ENCODE results near the gene HRAS.
A peak's percentile ranks its signal among the peaks of the same experiment; 100 is the strongest.

Gene HRAS

DNA sequence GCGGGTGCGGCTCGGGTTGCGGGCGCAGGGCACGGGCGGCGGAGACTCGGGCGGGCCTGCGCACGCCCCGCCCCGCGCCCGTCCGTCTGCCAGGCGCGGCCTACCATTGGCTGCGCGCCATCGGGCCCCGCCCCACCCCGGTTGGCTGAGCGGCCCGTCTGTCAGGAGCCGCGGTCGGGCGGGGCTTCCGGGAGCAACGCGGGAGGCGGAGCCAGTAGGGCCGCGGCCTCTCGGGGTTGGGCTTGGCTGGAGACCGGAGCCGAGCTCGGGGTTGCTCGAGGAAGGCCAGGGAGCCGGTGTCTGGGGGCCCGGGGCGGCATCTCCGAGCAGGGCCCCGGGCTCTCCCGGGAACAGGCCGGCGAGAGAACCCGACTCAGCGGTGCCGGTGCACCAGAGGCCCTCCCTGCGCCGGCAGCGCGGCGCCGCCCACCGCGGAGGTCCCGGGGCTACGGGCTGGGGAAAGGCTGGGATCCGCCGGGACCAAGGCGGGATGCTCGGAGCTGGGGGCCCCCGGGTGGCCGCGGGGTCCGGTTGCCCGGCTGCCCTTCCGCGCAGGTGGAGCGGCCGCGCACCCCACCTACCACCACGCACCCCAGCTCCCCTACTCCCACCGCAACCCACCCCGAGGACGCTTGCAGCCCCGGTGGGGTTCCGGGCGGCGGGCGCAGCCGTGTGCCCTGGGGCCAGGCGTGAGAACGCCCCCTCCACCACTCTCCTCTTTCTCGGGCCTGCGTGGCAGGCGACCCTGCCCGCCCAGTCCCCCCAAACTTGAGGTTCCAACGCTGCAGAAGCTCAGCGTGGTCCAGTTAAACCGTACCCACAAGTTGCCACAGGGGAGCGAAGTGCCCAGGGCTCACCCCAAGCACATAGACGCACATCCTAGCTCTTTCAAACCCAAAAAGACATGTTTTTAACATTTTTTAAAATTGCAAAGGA, at the start of gene HRAS:
Gene HRAS, minus strand, starts transcription at position 58 of the 936 bp plus-strand sequence.
- no peaks in the 10 kb centered on the region for H3K9me3 ChIP-seq (ENCODE audit: control insufficient read depth in 2 of 2, low read length in 2 of 2)
- peak within 1 kb of the TSS; percentile 64 to 83 for H3K4me3 ChIP-seq (ENCODE audit: low read length in 2 of 2)
- peaks cover 30% of the 10 kb centered on the region for H3K4me1 ChIP-seq (ENCODE audit: control insufficient read depth, insufficient read depth, low read length)
- peaks cover 2 to 35% of the 10 kb centered on the region in 2 donors for H3K27me3 ChIP-seq (ENCODE audit: control insufficient read depth in 1 of 2, insufficient read depth in 2 of 2, low read length in 2 of 2)
- peak within 1 kb of the TSS; percentile 65 to 68 for H3K9ac ChIP-seq (ENCODE audit: low read length in 2 of 2)
- peak within 1 kb of the TSS; percentile 37 for H3K27ac ChIP-seq (ENCODE audit: low read length)
- H3K36me3 ChIP-seq (ENCODE audit: control insufficient read depth in 2 of 2, insufficient read depth in 2 of 2, low read length in 2 of 2): peaks cover 0 to 12% of the 10 kb centered on the region in 2 donors

GRCh38 chr11:584287-584686, 48.9 kb upstream of the HRAS start:
- peaks cover 28 to 34% of the 10 kb centered on the region in 2 donors for H3K36me3 ChIP-seq (ENCODE audit: control insufficient read depth in 2 of 2, insufficient read depth in 2 of 2, low read length in 2 of 2)
- no peak overlapping the region for H3K4me3 ChIP-seq (ENCODE audit: low read length in 2 of 2)
- H3K4me1 ChIP-seq (ENCODE audit: control insufficient read depth, insufficient read depth, low read length): peaks cover 21% of the 10 kb centered on the region
- H3K9me3 ChIP-seq (ENCODE audit: control insufficient read depth in 2 of 2, low read length in 2 of 2): no peaks in the 10 kb centered on the region
- no peak overlapping the region for H3K9ac ChIP-seq (ENCODE audit: low read length in 2 of 2)
- H3K27ac ChIP-seq (ENCODE audit: low read length): no peak overlapping the region
- H3K27me3 ChIP-seq (ENCODE audit: control insufficient read depth in 1 of 2, insufficient read depth in 2 of 2, low read length in 2 of 2): no peaks in the 10 kb centered on the region

DNA sequence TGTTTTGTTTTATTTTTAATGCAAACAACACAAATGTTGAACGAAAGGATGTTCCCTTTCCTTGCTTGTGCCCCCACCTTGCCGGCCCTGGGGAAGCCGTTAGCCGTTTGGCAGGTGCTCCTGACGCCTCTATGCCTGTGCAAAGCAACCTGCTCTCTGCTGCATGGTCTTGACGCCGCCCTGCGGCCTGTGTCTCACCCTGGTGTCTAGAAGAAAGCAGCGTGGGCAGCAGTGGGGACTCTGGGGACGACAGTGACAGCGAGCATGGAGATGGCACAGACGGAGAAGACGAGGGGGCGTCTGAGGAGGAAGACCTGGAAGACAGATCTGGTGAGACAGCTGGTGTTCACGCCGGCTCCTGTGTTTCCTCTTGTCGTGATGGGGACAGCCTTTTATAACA, 46.4 kb upstream of the HRAS start:
- Histone ChIP-seq H3K9me3 (ENCODE audit: control insufficient read depth in 2 of 2, low read length in 2 of 2) (no peaks in the 10 kb centered on the region), H3K36me3 (ENCODE audit: control insufficient read depth in 2 of 2, insufficient read depth in 2 of 2, low read length in 2 of 2) (peaks cover 14 to 19% of the 10 kb centered on the region in 2 donors), H3K27me3 (ENCODE audit: control insufficient read depth in 1 of 2, insufficient read depth in 2 of 2, low read length in 2 of 2) (no peaks in the 10 kb centered on the region), H3K27ac (ENCODE audit: low read length) (no peak overlapping the region), H3K4me3 (ENCODE audit: low read length in 2 of 2) (no peak overlapping the region), H3K4me1 (ENCODE audit: control insufficient read depth, insufficient read depth, low read length) (peaks cover 41% of the 10 kb centered on the region), H3K9ac (ENCODE audit: low read length in 2 of 2) (no peak overlapping the region)

GRCh38 chr11:581342-581741, 46.0 kb upstream of the HRAS start:
- Histone ChIP-seq H3K4me1 (ENCODE audit: control insufficient read depth, insufficient read depth, low read length) (peaks cover 41% of the 10 kb centered on the region), H3K4me3 (ENCODE audit: low read length in 2 of 2) (no peak overlapping the region)

GRCh38 chr11:579830-580601, 44.6 kb upstream of the HRAS start:
- H3K36me3 ChIP-seq (ENCODE audit: control insufficient read depth in 2 of 2, insufficient read depth in 2 of 2, low read length in 2 of 2): peaks cover 12 to 14% of the 10 kb centered on the region in 2 donors
- peaks cover 0 to under 1% of the 10 kb centered on the region in 2 donors for H3K27me3 ChIP-seq (ENCODE audit: control insufficient read depth in 1 of 2, insufficient read depth in 2 of 2, low read length in 2 of 2)
- H3K4me3 ChIP-seq (ENCODE audit: low read length in 2 of 2): no peak overlapping the region
- H3K27ac ChIP-seq (ENCODE audit: low read length): no peak overlapping the region
- no peaks in the 10 kb centered on the region for H3K9me3 ChIP-seq (ENCODE audit: control insufficient read depth in 2 of 2, low read length in 2 of 2)
- peak overlapping the region in 1 of 2 donors; percentile 33 for H3K9ac ChIP-seq (ENCODE audit: low read length in 2 of 2)
- H3K4me1 ChIP-seq (ENCODE audit: control insufficient read depth, insufficient read depth, low read length): peaks cover 47% of the 10 kb centered on the region

More at GRCh38 chr11:581342-581741, 46.0 kb upstream of the HRAS start:
- H3K27me3 ChIP-seq (ENCODE audit: control insufficient read depth in 1 of 2, insufficient read depth in 2 of 2, low read length in 2 of 2): no peaks in the 10 kb centered on the region
- no peaks in the 10 kb centered on the region for H3K9me3 ChIP-seq (ENCODE audit: control insufficient read depth in 2 of 2, low read length in 2 of 2)
- peaks cover 14 to 17% of the 10 kb centered on the region in 2 donors for H3K36me3 ChIP-seq (ENCODE audit: control insufficient read depth in 2 of 2, insufficient read depth in 2 of 2, low read length in 2 of 2)
- no peak overlapping the region for H3K27ac ChIP-seq (ENCODE audit: low read length)
- no peak overlapping the region for H3K9ac ChIP-seq (ENCODE audit: low read length in 2 of 2)

GRCh38 chr11:578276-579035, 43.1 kb upstream of the HRAS start:
- H3K36me3 ChIP-seq (ENCODE audit: control insufficient read depth in 2 of 2, insufficient read depth in 2 of 2, low read length in 2 of 2): peaks cover 6 to 7% of the 10 kb centered on the region in 2 donors
- H3K9ac ChIP-seq (ENCODE audit: low read length in 2 of 2): no peak overlapping the region
- H3K4me1 ChIP-seq (ENCODE audit: control insufficient read depth, insufficient read depth, low read length): peaks cover 51% of the 10 kb centered on the region
- no peak overlapping the region for H3K27ac ChIP-seq (ENCODE audit: low read length)
- H3K27me3 ChIP-seq (ENCODE audit: control insufficient read depth in 1 of 2, insufficient read depth in 2 of 2, low read length in 2 of 2): peaks cover 0 to 2% of the 10 kb centered on the region in 2 donors
- H3K4me3 ChIP-seq (ENCODE audit: low read length in 2 of 2): peak overlapping the region; percentile 95 to 96
- H3K9me3 ChIP-seq (ENCODE audit: control insufficient read depth in 2 of 2, low read length in 2 of 2): no peaks in the 10 kb centered on the region

GRCh38 chr11:577611-577894, 42.2 kb upstream of the HRAS start:
- Histone ChIP-seq H3K36me3 (ENCODE audit: control insufficient read depth in 2 of 2, insufficient read depth in 2 of 2, low read length in 2 of 2) (peaks cover 4% of the 10 kb centered on the region in 2 donors), H3K27me3 (ENCODE audit: control insufficient read depth in 1 of 2, insufficient read depth in 2 of 2, low read length in 2 of 2) (peaks cover 0 to 2% of the 10 kb centered on the region in 2 donors), H3K9ac (ENCODE audit: low read length in 2 of 2) (peak overlapping the region; percentile 89 to 94), H3K4me3 (ENCODE audit: low read length in 2 of 2) (peak overlapping the region; percentile 95 to 96), H3K9me3 (ENCODE audit: control insufficient read depth in 2 of 2, low read length in 2 of 2) (no peaks in the 10 kb centered on the region), H3K4me1 (ENCODE audit: control insufficient read depth, insufficient read depth, low read length) (peaks cover 51% of the 10 kb centered on the region), H3K27ac (ENCODE audit: low read length) (no peak overlapping the region)

GRCh38 chr11:576811-577610, 41.6 kb upstream of the HRAS start:
- Histone ChIP-seq H3K9ac (ENCODE audit: low read length in 2 of 2) (peak overlapping the region; percentile 89 to 94), H3K36me3 (ENCODE audit: control insufficient read depth in 2 of 2, insufficient read depth in 2 of 2, low read length in 2 of 2) (peaks cover 4% of the 10 kb centered on the region in 2 donors), H3K9me3 (ENCODE audit: control insufficient read depth in 2 of 2, low read length in 2 of 2) (no peaks in the 10 kb centered on the region), H3K27ac (ENCODE audit: low read length) (peak overlapping the region; percentile 49), H3K27me3 (ENCODE audit: control insufficient read depth in 1 of 2, insufficient read depth in 2 of 2, low read length in 2 of 2) (peaks cover 0 to 2% of the 10 kb centered on the region in 2 donors), H3K4me1 (ENCODE audit: control insufficient read depth, insufficient read depth, low read length) (peaks cover 51% of the 10 kb centered on the region), H3K4me3 (ENCODE audit: low read length in 2 of 2) (peak overlapping the region; percentile 95 to 96)

DNA sequence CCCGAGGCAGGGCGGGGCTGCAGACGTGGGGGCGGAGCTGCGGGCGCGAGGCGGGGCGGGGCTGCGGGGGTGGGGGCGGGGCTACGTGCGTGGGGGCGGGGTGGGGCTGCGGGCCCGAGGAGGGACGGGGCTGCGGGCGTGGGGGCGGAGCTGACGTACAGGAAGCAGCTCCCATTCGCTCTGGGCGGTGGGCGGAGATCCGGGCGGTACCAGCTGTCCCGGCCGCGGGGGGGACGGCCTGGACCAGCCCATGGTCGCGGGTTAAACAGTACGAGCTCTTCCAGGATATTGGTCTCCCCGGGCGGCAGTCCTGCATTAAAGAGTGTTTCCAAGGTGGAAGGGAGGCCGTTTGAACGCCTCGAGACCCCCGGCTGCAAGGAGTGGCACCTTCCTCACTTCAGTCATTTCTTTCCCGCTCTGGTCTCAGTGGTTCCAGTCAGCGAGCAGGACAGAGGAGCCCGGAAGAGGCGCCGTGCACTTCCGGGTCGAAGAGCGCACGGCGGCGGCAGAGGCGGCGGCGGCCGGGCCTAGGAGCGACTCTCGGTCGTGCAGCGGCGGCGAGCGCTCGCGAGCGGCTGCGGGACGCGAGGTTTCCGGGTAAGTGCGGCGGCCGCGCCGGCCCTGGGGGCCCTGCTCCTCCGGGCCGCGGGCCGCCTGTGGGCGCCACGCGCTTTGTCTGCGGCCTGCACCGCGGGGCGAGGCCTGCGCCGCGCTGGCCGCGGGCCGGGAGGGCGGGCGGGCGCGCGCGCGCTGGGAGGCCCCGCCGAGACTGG, 40.8 kb upstream of the HRAS start, which contains the start of gene PHRF1:
Gene PHRF1, plus strand, starts transcription at position 475 of the 773 bp plus-strand sequence. CDS start 5,043 bp downstream, outside the sequence.
- peaks cover 0 to 2% of the 10 kb centered on the region in 2 donors for H3K27me3 ChIP-seq (ENCODE audit: control insufficient read depth in 1 of 2, insufficient read depth in 2 of 2, low read length in 2 of 2)

More for the DNA sequence above, 40.8 kb upstream of the HRAS start, which contains the start of gene PHRF1:
- Histone ChIP-seq H3K36me3 (ENCODE audit: control insufficient read depth in 2 of 2, insufficient read depth in 2 of 2, low read length in 2 of 2) (no peaks in the 10 kb centered on the region), H3K9ac (ENCODE audit: low read length in 2 of 2) (peak within 1 kb of the TSS; percentile 89 to 94), H3K4me3 (ENCODE audit: low read length in 2 of 2) (peak within 1 kb of the TSS; percentile 95 to 96), H3K9me3 (ENCODE audit: control insufficient read depth in 2 of 2, low read length in 2 of 2) (no peaks in the 10 kb centered on the region), H3K4me1 (ENCODE audit: control insufficient read depth, insufficient read depth, low read length) (peaks cover 45% of the 10 kb centered on the region), H3K27ac (ENCODE audit: low read length) (peak within 1 kb of the TSS; percentile 86)
